Measurements from ENCODE around the gene MPPED2. TPM values are rescaled to one million over a fixed set of nuclear protein-coding genes. Genes with fewer than 3 reads are reported as not detected.
A peak's percentile ranks its signal among the peaks of the same experiment; 100 is the strongest.

Gene MPPED2
- total RNA-seq, 1 donor from 2014 or later: 50.2 TPM

DNA sequence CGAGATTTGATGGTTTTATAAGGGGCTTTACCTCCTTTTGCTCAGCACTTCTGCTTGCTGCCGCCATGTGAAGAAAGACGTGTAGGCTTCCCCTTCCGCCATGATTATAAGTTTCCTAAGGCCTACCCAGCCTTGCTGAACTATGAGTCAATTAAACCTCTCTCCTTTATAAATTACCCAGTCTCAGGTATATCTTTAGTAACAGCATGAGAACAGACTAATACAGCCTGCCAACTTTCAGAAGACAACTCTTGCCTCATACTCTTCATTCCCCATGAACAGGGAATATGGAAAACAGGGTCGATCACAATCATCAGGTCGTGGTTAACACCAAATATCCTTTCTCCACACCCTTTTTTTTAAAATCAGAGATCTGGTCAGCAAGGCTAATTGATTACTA, 83.0 kb downstream of the MPPED2 start:
- TF ChIP-seq, protein P1, sequence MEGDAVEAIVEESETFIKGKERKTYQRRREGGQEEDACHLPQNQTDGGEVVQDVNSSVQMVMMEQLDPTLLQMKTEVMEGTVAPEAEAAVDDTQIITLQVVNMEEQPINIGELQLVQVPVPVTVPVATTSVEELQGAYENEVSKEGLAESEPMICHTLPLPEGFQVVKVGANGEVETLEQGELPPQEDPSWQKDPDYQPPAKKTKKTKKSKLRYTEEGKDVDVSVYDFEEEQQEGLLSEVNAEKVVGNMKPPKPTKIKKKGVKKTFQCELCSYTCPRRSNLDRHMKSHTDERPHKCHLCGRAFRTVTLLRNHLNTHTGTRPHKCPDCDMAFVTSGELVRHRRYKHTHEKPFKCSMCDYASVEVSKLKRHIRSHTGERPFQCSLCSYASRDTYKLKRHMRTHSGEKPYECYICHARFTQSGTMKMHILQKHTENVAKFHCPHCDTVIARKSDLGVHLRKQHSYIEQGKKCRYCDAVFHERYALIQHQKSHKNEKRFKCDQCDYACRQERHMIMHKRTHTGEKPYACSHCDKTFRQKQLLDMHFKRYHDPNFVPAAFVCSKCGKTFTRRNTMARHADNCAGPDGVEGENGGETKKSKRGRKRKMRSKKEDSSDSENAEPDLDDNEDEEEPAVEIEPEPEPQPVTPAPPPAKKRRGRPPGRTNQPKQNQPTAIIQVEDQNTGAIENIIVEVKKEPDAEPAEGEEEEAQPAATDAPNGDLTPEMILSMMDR (IDR thresholded peaks at IDR 0.05; ENCODE audit: unreplicated experiment): no peak

DNA sequence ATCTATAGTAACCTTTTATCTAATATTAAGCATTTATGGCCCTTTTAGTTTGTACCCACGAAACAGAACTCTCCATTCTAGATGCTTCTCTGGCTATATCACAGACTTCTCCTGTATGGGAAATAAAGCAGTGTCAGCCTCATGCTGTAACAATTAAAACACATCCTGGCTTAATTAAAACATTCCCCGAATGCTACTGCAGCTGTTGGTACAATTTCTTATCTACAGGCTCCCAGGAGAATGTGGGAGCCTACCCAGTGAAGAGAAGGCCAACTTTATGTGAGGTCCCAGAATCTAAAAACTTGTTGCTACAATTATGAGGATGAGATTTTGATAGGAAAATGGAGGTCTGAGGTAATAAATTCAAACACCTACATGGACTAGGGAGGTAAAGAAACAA, 83.8 kb downstream of the MPPED2 start:
- H3K27me3 Mint-ChIP-seq (ENCODE audit: unreplicated experiment): no peaks in the 10 kb centered on the region
- DNase-seq (ENCODE audit: low spot score): no peak
- H3K9me3 Mint-ChIP-seq (ENCODE audit: unreplicated experiment): no peaks in the 10 kb centered on the region
- H3K4me1 Mint-ChIP-seq (ENCODE audit: unreplicated experiment): peaks cover 33% of the 10 kb centered on the region
- TF ChIP-seq, protein P1 (IDR thresholded peaks at IDR 0.05; ENCODE audit: unreplicated experiment): no peak
- H3K36me3 Mint-ChIP-seq (ENCODE audit: low read depth, unreplicated experiment): peaks cover 23% of the 10 kb centered on the region
- H3K27ac Mint-ChIP-seq (ENCODE audit: unreplicated experiment): no peak overlapping the region
- no peak overlapping the region for H3K4me3 Mint-ChIP-seq (ENCODE audit: unreplicated experiment)

More for the DNA sequence above, 83.0 kb downstream of the MPPED2 start:
- H3K36me3 Mint-ChIP-seq (ENCODE audit: low read depth, unreplicated experiment): peaks cover 23% of the 10 kb centered on the region
- peak overlapping the region; percentile 20 for H3K27ac Mint-ChIP-seq (ENCODE audit: unreplicated experiment)
- no peaks in the 10 kb centered on the region for H3K9me3 Mint-ChIP-seq (ENCODE audit: unreplicated experiment)
- no peak for DNase-seq (ENCODE audit: low spot score)
- H3K4me3 Mint-ChIP-seq (ENCODE audit: unreplicated experiment): no peak overlapping the region
- H3K27me3 Mint-ChIP-seq (ENCODE audit: unreplicated experiment): no peaks in the 10 kb centered on the region
- H3K4me1 Mint-ChIP-seq (ENCODE audit: unreplicated experiment): peaks cover 25% of the 10 kb centered on the region

DNA sequence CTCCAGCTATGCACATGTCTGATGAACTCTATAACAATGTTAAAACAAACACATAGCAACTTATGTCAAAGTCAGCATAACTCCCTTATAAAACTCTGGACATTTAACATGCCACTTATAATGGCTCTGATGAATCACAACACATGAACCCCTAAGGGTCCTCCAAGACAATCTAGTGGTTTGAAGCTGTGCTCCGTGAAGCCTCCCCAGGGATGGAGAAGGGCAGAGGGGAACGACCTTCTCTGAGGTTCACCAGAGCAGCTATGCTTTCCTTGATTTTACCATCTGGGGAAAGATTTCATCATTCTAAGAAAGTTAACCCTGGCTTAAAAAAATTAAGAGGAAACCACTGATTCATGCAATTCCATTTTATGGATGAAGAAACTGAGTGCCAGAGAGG, 84.4 kb downstream of the MPPED2 start:
- Mint-ChIP-seq H3K27me3 (ENCODE audit: unreplicated experiment) (no peaks in the 10 kb centered on the region), H3K27ac (ENCODE audit: unreplicated experiment) (no peak overlapping the region), H3K36me3 (ENCODE audit: low read depth, unreplicated experiment) (peaks cover 23% of the 10 kb centered on the region), H3K9me3 (ENCODE audit: unreplicated experiment) (no peaks in the 10 kb centered on the region), H3K4me1 (ENCODE audit: unreplicated experiment) (peaks cover 39% of the 10 kb centered on the region), H3K4me3 (ENCODE audit: unreplicated experiment) (no peak overlapping the region)
- TF ChIP-seq, protein P1 (IDR thresholded peaks at IDR 0.05; ENCODE audit: unreplicated experiment): no peak
- no peak for DNase-seq (ENCODE audit: low spot score)

DNA sequence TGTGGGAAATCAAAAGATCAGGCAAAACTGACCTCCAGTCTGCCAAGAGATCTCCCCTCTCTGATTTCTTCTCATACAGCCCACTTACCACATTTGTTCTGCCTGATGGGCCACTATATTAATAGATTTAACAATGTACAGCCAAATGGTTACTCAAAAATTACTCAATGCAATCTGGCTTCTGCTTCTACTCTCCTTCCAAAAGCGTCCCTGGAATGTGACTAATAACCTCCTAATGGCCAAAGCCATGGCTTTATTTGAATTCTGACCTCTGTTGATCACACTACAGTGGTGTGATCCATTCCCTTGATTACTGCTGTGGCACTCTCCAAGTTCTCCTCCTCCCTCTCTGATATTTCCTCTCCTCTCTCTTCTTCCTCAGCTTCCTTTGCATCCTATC, 86.2 kb downstream of the MPPED2 start:
- Mint-ChIP-seq H3K27me3 (ENCODE audit: unreplicated experiment) (no peaks in the 10 kb centered on the region), H3K9me3 (ENCODE audit: unreplicated experiment) (no peaks in the 10 kb centered on the region), H3K36me3 (ENCODE audit: low read depth, unreplicated experiment) (peaks cover 23% of the 10 kb centered on the region), H3K27ac (ENCODE audit: unreplicated experiment) (no peak overlapping the region), H3K4me1 (ENCODE audit: unreplicated experiment) (peaks cover 57% of the 10 kb centered on the region), H3K4me3 (ENCODE audit: unreplicated experiment) (no peak overlapping the region)
- TF ChIP-seq, protein P1 (IDR thresholded peaks at IDR 0.05; ENCODE audit: unreplicated experiment): no peak
- no peak for DNase-seq (ENCODE audit: low spot score)

DNA sequence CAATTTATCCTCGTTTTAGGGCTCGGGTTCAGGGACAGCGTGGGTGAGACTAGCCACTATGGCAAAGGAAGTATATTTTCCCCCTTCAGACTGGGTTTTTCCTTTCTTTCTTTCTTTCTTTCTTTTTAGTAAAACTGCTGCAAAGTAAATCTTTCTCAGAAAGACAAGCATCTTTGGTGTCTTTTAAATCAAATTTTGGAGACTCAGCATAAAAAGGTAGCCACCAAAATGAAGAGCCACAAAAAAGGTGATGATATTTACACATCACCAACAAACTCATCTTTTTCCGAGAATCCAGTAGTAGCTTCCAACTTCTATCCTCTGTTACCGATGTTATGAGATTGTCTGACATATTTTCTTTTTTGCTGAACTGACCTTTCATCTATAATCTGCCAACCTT, 88.6 kb downstream of the MPPED2 start:
- no peaks in the 10 kb centered on the region for H3K27me3 Mint-ChIP-seq (ENCODE audit: unreplicated experiment)
- no peaks in the 10 kb centered on the region for H3K9me3 Mint-ChIP-seq (ENCODE audit: unreplicated experiment)
- H3K27ac Mint-ChIP-seq (ENCODE audit: unreplicated experiment): no peak overlapping the region

More for the DNA sequence above, 88.6 kb downstream of the MPPED2 start:
- TF ChIP-seq, protein P1 (IDR thresholded peaks at IDR 0.05; ENCODE audit: unreplicated experiment): no peak
- no peak overlapping the region for H3K4me3 Mint-ChIP-seq (ENCODE audit: unreplicated experiment)
- peaks cover 62% of the 10 kb centered on the region for H3K4me1 Mint-ChIP-seq (ENCODE audit: unreplicated experiment)
- DNase-seq (ENCODE audit: low spot score): no peak
- peaks cover 26% of the 10 kb centered on the region for H3K36me3 Mint-ChIP-seq (ENCODE audit: low read depth, unreplicated experiment)

Data from endothelial cell (in vitro differentiated cells).